NCI-H526 (cell line): Measurements from ENCODE around the gene BLVRB.
"Not testable (repeated sequence)": the region's sequence is repeated elsewhere in the genome, so short reads cannot be mapped to it uniquely, and the experiment has no call there.

Source experiments
- DNase-seq, 2 experiments: peaks; one replicate each; lab custom pipeline; 2025; lab: John Stamatoyannopoulos, UW

BLVRB gene

GRCh38 chr19:40422748-40423566 lies 42.6 kb downstream of the BLVRB start:
- no peak for DNase-seq

GRCh38 chr19:40421993-40422747 lies 43.4 kb downstream of the BLVRB start:
- no peak for DNase-seq

GRCh38 chr19:40420766-40421765 lies 44.5 kb downstream of the BLVRB start:
- peak; percentile 71 to 95 for DNase-seq

- DNase-seq: no peak
Measured at GRCh38 chr19:40420451-40420765, 45.1 kb downstream of the BLVRB start.

- DNase-seq: no peak
Measured at GRCh38 chr19:40419780-40420179, 45.8 kb downstream of the BLVRB start.

- DNase-seq: no peak
Measured at GRCh38 chr19:40419066-40419612, 46.4 kb downstream of the BLVRB start.

- no peak for DNase-seq
Measured at GRCh38 chr19:40418040-40418439, 47.5 kb downstream of the BLVRB start.

GRCh38 chr19:40417643-40417981 lies 47.9 kb downstream of the BLVRB start:
- no peak for DNase-seq

GRCh38 chr19:40416918-40417642 lies 48.5 kb downstream of the BLVRB start:
- no peak for DNase-seq

GRCh38 chr19:40415768-40416167 lies 49.8 kb downstream of the BLVRB start:
- no peak for DNase-seq

GRCh38 chr19:40414542-40415535 lies 50.7 kb downstream of the BLVRB start:
- no peak for DNase-seq

GRCh38 chr19:40413291-40413845 lies 52.2 kb downstream of the BLVRB start, which contains the start of gene PRX:
TSS of gene PRX (minus strand) at chr19:40413378. CDS start at chr19:40407932, 5,446 bp downstream.
- no peak for DNase-seq

GRCh38 chr19:40412866-40413265 lies 52.7 kb downstream of the BLVRB start:
- DNase-seq: no peak

GRCh38 chr19:40411958-40412499 lies 53.5 kb downstream of the BLVRB start:
- no peak for DNase-seq

GRCh38 chr19:40411125-40411842 lies 54.3 kb downstream of the BLVRB start:
- DNase-seq: no peak

GRCh38 chr19:40410030-40410389 lies 55.5 kb downstream of the BLVRB start:
- DNase-seq: no peak

- DNase-seq: not testable (repeated sequence)
Measured at GRCh38 chr19:40408598-40408925, 57.0 kb downstream of the BLVRB start.

GRCh38 chr19:40407714-40408597 lies 57.6 kb downstream of the BLVRB start:
- no peak for DNase-seq
